Esophagus muscularis mucosa (tissue), 3 donors: Measurements from ENCODE around the gene INPP4B.

Source experiments
- EP300 ChIP-seq: sonication (generic); formaldehyde crosslinking; IDR thresholded peaks from one replicate; pipeline ENCODE4 v1.6.1; 2017; ENCODE audit warnings: antibody characterized with exemption
- TF ChIP-seq, protein P1 (sequence below), 3 experiments: fragments of 200-600 bp in 2 of 3; fragments of 450-650 bp in 1 of 3; sonication (generic) in 2 of 3; IDR thresholded peaks; one replicate each; pipeline ENCODE4 v1.5.1; 2017 to 2019; ENCODE audit warnings: antibody characterized with exemption in 3 of 3, mild to moderate bottlenecking in 2 of 3, moderate library complexity in 1 of 3

GRCh38 chr4:142091691-142092182 lies 754.4 kb downstream of the INPP4B start:
- no peak for TF ChIP-seq EP300
- TF ChIP-seq, protein P1, sequence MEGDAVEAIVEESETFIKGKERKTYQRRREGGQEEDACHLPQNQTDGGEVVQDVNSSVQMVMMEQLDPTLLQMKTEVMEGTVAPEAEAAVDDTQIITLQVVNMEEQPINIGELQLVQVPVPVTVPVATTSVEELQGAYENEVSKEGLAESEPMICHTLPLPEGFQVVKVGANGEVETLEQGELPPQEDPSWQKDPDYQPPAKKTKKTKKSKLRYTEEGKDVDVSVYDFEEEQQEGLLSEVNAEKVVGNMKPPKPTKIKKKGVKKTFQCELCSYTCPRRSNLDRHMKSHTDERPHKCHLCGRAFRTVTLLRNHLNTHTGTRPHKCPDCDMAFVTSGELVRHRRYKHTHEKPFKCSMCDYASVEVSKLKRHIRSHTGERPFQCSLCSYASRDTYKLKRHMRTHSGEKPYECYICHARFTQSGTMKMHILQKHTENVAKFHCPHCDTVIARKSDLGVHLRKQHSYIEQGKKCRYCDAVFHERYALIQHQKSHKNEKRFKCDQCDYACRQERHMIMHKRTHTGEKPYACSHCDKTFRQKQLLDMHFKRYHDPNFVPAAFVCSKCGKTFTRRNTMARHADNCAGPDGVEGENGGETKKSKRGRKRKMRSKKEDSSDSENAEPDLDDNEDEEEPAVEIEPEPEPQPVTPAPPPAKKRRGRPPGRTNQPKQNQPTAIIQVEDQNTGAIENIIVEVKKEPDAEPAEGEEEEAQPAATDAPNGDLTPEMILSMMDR (IDR thresholded peaks at IDR 0.05), result no peak
